Skin of body (tissue), 2 donors: ENCODE data around the gene ZNF106. TPM values are rescaled to one million over a fixed set of nuclear protein-coding genes. Genes with fewer than 3 reads are reported as not detected.
A peak's percentile ranks its signal among the peaks of the same experiment; 100 is the strongest.

Experiments
- DNase-seq: peaks from one replicate; lab custom pipeline; 2025; lab: John Stamatoyannopoulos, UW
- total RNA-seq: library from RNA; depleted of rRNA; stranded (reverse); fragments of >200 nt; gene quantifications from one replicate; pipeline ENCODE4 v1.2.3, GENCODE V29; 2014

The ZNF106 gene
- total RNA-seq, 1 donor from 2014 or later: 91.1 TPM

- no peak for DNase-seq
Observed at GRCh38 chr15:42408178-42408577, 82.8 kb downstream of the ZNF106 start.

GRCh38 chr15:42405863-42406482, 85.0 kb downstream of the ZNF106 start:
- DNase-seq: no peak

GRCh38 chr15:42404461-42405235, 86.3 kb downstream of the ZNF106 start:
- peak; percentile 9 for DNase-seq

GRCh38 chr15:42403389-42403788, 87.6 kb downstream of the ZNF106 start:
- DNase-seq: no peak

GRCh38 chr15:42402455-42403205, 88.3 kb downstream of the ZNF106 start:
- no peak for DNase-seq

- no peak for DNase-seq
Observed at GRCh38 chr15:42401544-42402454, 89.1 kb downstream of the ZNF106 start.

- DNase-seq: no peak
Observed at GRCh38 chr15:42395838-42396237, 95.1 kb downstream of the ZNF106 start.

GRCh38 chr15:42394106-42394505, 96.8 kb downstream of the ZNF106 start:
- no peak for DNase-seq

- no peak for DNase-seq
Observed at GRCh38 chr15:42392309-42393024, 98.5 kb downstream of the ZNF106 start.

- no peak for DNase-seq
Observed at GRCh38 chr15:42387603-42388002, 103.3 kb downstream of the ZNF106 start.

GRCh38 chr15:42385980-42386700, 104.8 kb downstream of the ZNF106 start:
- no peak for DNase-seq

- no peak for DNase-seq
Observed at GRCh38 chr15:42385206-42385979, 105.5 kb downstream of the ZNF106 start.

GRCh38 chr15:42384597-42384996, 106.3 kb downstream of the ZNF106 start:
- no peak for DNase-seq

- DNase-seq: no peak
Observed at GRCh38 chr15:42378011-42378410, 112.9 kb downstream of the ZNF106 start.

GRCh38 chr15:42375941-42376340, 115.0 kb downstream of the ZNF106 start:
- DNase-seq: no peak

- no peak for DNase-seq
Observed at GRCh38 chr15:42375252-42375651, 115.7 kb downstream of the ZNF106 start.

GRCh38 chr15:42374810-42375209, 116.1 kb downstream of the ZNF106 start:
- DNase-seq: no peak

GRCh38 chr15:42373936-42374335, 117.0 kb downstream of the ZNF106 start:
- DNase-seq: no peak

GRCh38 chr15:42373274-42373673, 117.7 kb downstream of the ZNF106 start:
- DNase-seq: no peak
